GM10248 (cell line): ENCODE results near the gene IL25.
"Not testable (repeated sequence)": the region's sequence is repeated elsewhere in the genome, so short reads cannot be mapped to it uniquely, and the experiment has no call there.

Experiments used
- CTCF ChIA-PET: fragments of 300-600 bp; sonication (Branson Sonifier 250); formaldehyde crosslinking; extraction: SDS; loops from one replicate; lab custom pipeline; 2021; ENCODE audit warnings: antibody characterized with exemption; lab: Yijun Ruan, JAX
- POLR2A ChIA-PET: fragments of 350-650 bp; sonication (Branson Sonifier 250); formaldehyde crosslinking; extraction: SDS; loops from one replicate; lab custom pipeline; 2020; ENCODE audit warnings: antibody characterized with exemption; lab: Yijun Ruan, JAX
- DNase-seq: peaks from one replicate; pipeline ENCODE4 v3.0.0; 2012; ENCODE audit errors: extremely low spot score
- CTCF ChIP-seq: IDR thresholded peaks from 2 replicates; pipeline ENCODE4 v1.5.1; 2012; ENCODE audit warnings: mild to moderate bottlenecking, low read depth; ENCODE audit errors: extremely low read depth, missing control alignments, control extremely low read depth

IL25 gene

DNA sequence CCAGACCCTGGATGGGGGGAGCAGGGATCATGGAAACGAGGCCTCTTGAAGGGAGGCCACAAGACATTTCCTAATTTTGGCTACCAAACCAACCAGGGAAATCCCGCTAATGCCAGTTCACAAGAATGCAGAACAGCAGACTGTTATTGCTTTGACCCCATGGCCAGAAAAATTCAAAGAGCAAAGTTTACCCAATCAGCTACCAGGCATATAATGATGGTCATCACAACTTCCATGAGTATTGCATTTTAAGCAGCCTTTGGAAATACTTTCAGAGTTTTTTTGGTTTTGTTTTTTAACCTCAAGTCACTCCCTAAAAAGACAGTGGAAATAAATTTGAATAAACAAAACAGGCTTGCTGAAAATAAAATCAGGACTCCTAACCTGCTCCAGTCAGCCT lies at the start of gene IL25:
Gene IL25 (plus strand): TSS at position 301 of the 400 bp plus-strand sequence.
- no peak for TF ChIP-seq CTCF
- DNase-seq, result no peak
- CTCF ChIA-PET, result interaction anchor here (0.7 to 5.8 kb wide), 3 partner anchors 7 to 11 kb away, joined by 3 to 42 read pairs (median 3); no protein-coding TSS in a partner anchor
- POLR2A ChIA-PET, result no interaction called here

DNA sequence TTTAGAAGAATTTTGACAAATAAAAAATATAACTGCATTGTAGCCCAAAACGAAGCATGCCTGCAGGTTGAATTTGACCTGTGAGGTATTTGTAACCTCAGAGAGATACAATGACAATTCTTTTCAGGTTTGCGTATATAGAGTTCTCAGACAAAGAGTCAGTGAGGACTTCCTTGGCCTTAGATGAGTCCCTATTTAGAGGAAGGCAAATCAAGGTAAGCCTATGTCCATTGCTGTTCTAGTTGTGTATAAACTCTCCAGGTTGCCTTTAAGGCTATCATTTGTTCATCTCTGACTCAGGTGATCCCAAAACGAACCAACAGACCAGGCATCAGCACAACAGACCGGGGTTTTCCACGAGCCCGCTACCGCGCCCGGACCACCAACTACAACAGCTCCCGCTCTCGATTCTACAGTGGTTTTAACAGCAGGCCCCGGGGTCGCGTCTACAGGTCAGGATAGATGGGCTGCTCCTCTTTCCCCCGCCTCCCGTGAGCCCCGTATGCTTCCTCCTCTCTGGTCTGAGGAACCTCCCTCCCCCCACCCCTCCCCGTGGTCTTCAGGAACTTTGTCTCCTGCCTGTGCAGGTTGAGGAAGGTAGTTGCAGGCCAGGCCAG lies 48.7 kb upstream of the IL25 start:
- TF ChIP-seq CTCF, result no peak
- POLR2A ChIA-PET, result interaction anchor here (1.0 to 1.1 kb wide), 2 partner anchors 21 to 22 kb away, joined by 3 read pairs; no protein-coding TSS in a partner anchor
- CTCF ChIA-PET, result interaction anchor here (1.1 to 8.0 kb wide), 6 partner anchors 11 to 203 kb away, joined by 3 to 136 read pairs (median 6); partner anchors contain the start of genes BCL2L2 and PPP1R3E
- DNase-seq, result no peak

- ChIA-PET POLR2A (no interaction called here), CTCF (interaction anchor here (1.2 to 4.8 kb wide), 4 partner anchors 10 to 203 kb away, joined by 3 to 26 read pairs (median 6); no protein-coding TSS in a partner anchor)
- TF ChIP-seq CTCF, result no peak
- no peak for DNase-seq
Measured at GRCh38 chr14:23324455-23324846, 48.2 kb upstream of the IL25 start.

GRCh38 chr14:23324993-23325392 lies 47.6 kb upstream of the IL25 start:
- ChIA-PET CTCF (interaction anchor here (0.6 to 4.8 kb wide), 4 partner anchors 10 to 1793 kb away, joined by 3 to 26 read pairs (median 6); no protein-coding TSS in a partner anchor), POLR2A (no interaction called here)
- TF ChIP-seq CTCF, result no peak
- DNase-seq, result no peak

DNA sequence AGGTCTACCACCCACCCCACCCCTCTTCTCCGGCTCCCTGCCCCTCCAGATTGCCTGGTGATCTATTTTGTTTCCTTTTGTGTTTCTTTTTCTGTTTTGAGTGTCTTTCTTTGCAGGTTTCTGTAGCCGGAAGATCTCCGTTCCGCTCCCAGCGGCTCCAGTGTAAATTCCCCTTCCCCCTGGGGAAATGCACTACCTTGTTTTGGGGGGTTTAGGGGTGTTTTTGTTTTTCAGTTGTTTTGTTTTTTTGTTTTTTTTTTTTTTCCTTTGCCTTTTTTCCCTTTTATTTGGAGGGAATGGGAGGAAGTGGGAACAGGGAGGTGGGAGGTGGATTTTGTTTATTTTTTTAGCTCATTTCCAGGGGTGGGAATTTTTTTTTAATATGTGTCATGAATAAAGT lies 46.9 kb upstream of the IL25 start:
- ChIA-PET POLR2A (interaction anchor here (1.2 kb wide), 1 partner anchor 10 kb away, joined by 3 read pairs; no protein-coding TSS in a partner anchor), CTCF (interaction anchor here (1.2 to 4.8 kb wide), 6 partner anchors 10 to 53 kb away, joined by 3 to 54 read pairs (median 7); partner anchors contain the start of genes CMTM5, HOMEZ and SLC22A17)
- not testable (repeated sequence) for DNase-seq

DNA sequence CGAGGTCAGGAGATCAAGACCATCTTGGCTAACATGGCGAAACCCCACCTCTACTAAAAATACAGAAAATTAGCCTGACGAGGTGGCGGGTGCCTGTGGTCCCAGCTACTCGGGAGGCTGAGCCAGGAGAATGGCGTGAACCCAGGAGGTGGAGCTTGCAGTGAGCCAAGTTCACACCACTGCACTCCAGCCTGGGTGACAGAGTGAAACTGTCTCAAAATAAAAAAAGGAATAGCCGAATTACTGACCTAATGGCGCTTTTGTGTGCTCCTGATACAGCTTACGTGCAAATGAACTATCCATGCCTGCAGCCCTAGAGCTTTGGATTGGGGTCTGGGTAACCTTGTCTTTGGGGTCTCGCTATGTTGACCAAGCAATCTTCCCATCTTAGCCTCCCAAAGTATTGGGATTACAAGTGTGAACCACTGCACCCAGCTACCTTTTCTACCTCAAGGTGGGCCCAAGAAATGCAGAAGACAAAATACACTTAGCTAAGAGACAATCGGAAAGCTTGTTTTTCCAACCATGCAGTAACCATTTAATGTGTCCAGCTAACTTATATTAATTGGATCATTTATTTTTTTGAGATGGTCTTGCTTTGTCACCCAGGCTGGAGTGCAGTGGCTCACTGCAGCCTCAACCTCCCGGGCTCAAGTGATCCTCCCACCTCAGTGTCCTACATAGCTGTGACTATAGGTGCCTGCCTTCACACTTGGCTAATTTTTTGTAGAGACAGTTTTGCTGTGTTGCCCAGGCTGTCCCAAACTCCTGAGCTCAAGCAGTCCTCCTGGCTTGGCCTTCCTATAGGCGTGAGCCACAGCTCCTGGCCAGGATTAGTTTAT lies 45.9 kb upstream of the IL25 start:
- DNase-seq, result no peak
- POLR2A ChIA-PET, result interaction anchor here (0.9 to 1.2 kb wide), 3 partner anchors 9 to 40 kb away, joined by 3 to 6 read pairs (median 4); partner anchors contain the start of gene HOMEZ
- CTCF ChIA-PET, result interaction anchor here (0.7 to 4.8 kb wide), 29 partner anchors 9 to 279 kb away, joined by 3 to 54 read pairs (median 4); partner anchors contain the start of genes BCL2L2, CMTM5, HOMEZ and PPP1R3E
- TF ChIP-seq CTCF, result no peak
